ENCODE measurements around the gene SUFU. TPM values are rescaled to one million over a fixed set of nuclear protein-coding genes. Genes with fewer than 3 reads are reported as not detected.

Gene SUFU
- total RNA-seq, 1 donor = 3.3 TPM

- TF ChIP-seq CTCF (IDR thresholded peaks at IDR 0.05; ENCODE audit: insufficient read depth, low read length) = no peak
- H3K4me3 ChIP-seq (ENCODE audit: low read depth, low read length) = peak overlapping the region; percentile 95
- DNase-seq (ENCODE audit: low read depth) = no peak
Observed at GRCh38 chr10:102647443-102648268, 143.9 kb downstream of the SUFU start.

GRCh38 chr10:102648269-102648888 is 144.6 kb downstream of the SUFU start:
- DNase-seq (ENCODE audit: low read depth) = no peak
- H3K4me3 ChIP-seq (ENCODE audit: low read depth, low read length) = peak overlapping the region; percentile 95
- TF ChIP-seq CTCF (IDR thresholded peaks at IDR 0.05; ENCODE audit: insufficient read depth, low read length) = no peak

GRCh38 chr10:102648889-102649796 is 145.4 kb downstream of the SUFU start:
- H3K4me3 ChIP-seq (ENCODE audit: low read depth, low read length) = peak overlapping the region; percentile 95
- no peak for DNase-seq (ENCODE audit: low read depth)
- TF ChIP-seq CTCF (IDR thresholded peaks at IDR 0.05; ENCODE audit: insufficient read depth, low read length) = no peak

GRCh38 chr10:102649797-102650654 is 146.3 kb downstream of the SUFU start:
- DNase-seq (ENCODE audit: low read depth) = no peak
- H3K4me3 ChIP-seq (ENCODE audit: low read depth, low read length) = peak overlapping the region; percentile 95
- TF ChIP-seq CTCF (IDR thresholded peaks at IDR 0.05; ENCODE audit: insufficient read depth, low read length) = no peak

GRCh38 chr10:102650655-102651454 is 147.1 kb downstream of the SUFU start:
- DNase-seq (ENCODE audit: low read depth) = no peak
- peak overlapping the region; percentile 28 for H3K4me3 ChIP-seq (ENCODE audit: low read depth, low read length)
- no peak for TF ChIP-seq CTCF (IDR thresholded peaks at IDR 0.05; ENCODE audit: insufficient read depth, low read length)

Measured in fibroblast of the aortic adventitia (primary cell).